RWPE1 (cell line): ENCODE results near the gene GRK1.
"Not testable (repeated sequence)": the region's sequence is repeated elsewhere in the genome, so short reads cannot be mapped to it uniquely, and the experiment has no call there.

ENCODE experiments used
- CTCF ChIA-PET: fragments of 350-600 bp; sonication (Branson Sonifier 250); formaldehyde crosslinking; extraction: SDS; loops from one replicate; lab custom pipeline; 2021; lab: Yijun Ruan, JAX
- POLR2A ChIA-PET: fragments of 400-600 bp; formaldehyde crosslinking; extraction: SDS; loops from one replicate; lab custom pipeline; 2020; ENCODE audit warnings: antibody characterized with exemption; ENCODE audit not compliant: low non-redundant PET; lab: Yijun Ruan, JAX
- DNase-seq: peaks from one replicate; pipeline ENCODE4 v3.0.0; 2012; ENCODE audit warnings: low spot score
- H3K27ac ChIP-seq: fragments of 450-650 bp; 2 replicates; pipeline ENCODE4 v1.5.1; 2017
- CTCF ChIP-seq: fragments of 450-650 bp; conservative IDR thresholded peaks from 2 replicates; pipeline ENCODE4 v1.5.1; 2017; ENCODE audit warnings: low read depth, mild to moderate bottlenecking

GRK1 gene

GRCh38 chr13:113622791-113623490, 44.1 kb upstream of the GRK1 start:
- no peak for DNase-seq
- ChIA-PET POLR2A (no interaction called here), CTCF (no interaction called here)
- TF ChIP-seq CTCF, result no peak
- H3K27ac ChIP-seq, result no peak overlapping the region

- peak overlapping the region; percentile 11; the same call in 1 of the 2 replicates for H3K27ac ChIP-seq
- TF ChIP-seq CTCF, result no peak
- POLR2A ChIA-PET, result no interaction called here
- DNase-seq, result no peak
- CTCF ChIA-PET, result no interaction called here
These were observed 43.4 kb upstream of the GRK1 start for GRCh38 chr13:113623491-113624234.

- no peak for DNase-seq
- ChIA-PET POLR2A (no interaction called here), CTCF (no interaction called here)
- H3K27ac ChIP-seq, result peak overlapping the region; percentile 11; the same call in 1 of the 2 replicates
- TF ChIP-seq CTCF, result no peak
These were observed 42.8 kb upstream of the GRK1 start for GRCh38 chr13:113624235-113624587.

GRCh38 chr13:113624640-113625304, 42.2 kb upstream of the GRK1 start:
- POLR2A ChIA-PET, CTCF ChIA-PET, DNase-seq, H3K27ac ChIP-seq: not testable (repeated sequence)

- ChIA-PET POLR2A (no interaction called here), CTCF (interaction anchor here (0.7 kb wide), 1 partner anchor 230 kb away, joined by 3 read pairs; no protein-coding TSS in a partner anchor)
- DNase-seq, result no peak
- TF ChIP-seq CTCF, result no peak
- H3K27ac ChIP-seq, result no peak overlapping the region
These were observed 40.9 kb upstream of the GRK1 start for GRCh38 chr13:113625965-113626721.

GRCh38 chr13:113627136-113627535, 39.9 kb upstream of the GRK1 start:
- ChIA-PET POLR2A (no interaction called here), CTCF (no interaction called here)
- H3K27ac ChIP-seq, result no peak overlapping the region
- no peak for DNase-seq
- TF ChIP-seq CTCF, result no peak
